GM20000 (cell line): ENCODE data around the gene NOTUM.
A peak's percentile ranks its signal among the peaks of the same experiment; 100 is the strongest.

ENCODE experiments used
- DNase-seq: peaks from one replicate; pipeline ENCODE4 v3.0.0; 2012; ENCODE audit warnings: low spot score
- CTCF ChIP-seq: IDR thresholded peaks from 2 replicates; pipeline ENCODE4 v1.5.1; 2012; ENCODE audit warnings: mild to moderate bottlenecking, control low read depth; ENCODE audit errors: extremely low read depth, missing control alignments

The NOTUM gene

GRCh38 chr17:81929253-81930141, 31.5 kb downstream of the NOTUM start:
- DNase-seq = no peak
- no peak for TF ChIP-seq CTCF

DNA sequence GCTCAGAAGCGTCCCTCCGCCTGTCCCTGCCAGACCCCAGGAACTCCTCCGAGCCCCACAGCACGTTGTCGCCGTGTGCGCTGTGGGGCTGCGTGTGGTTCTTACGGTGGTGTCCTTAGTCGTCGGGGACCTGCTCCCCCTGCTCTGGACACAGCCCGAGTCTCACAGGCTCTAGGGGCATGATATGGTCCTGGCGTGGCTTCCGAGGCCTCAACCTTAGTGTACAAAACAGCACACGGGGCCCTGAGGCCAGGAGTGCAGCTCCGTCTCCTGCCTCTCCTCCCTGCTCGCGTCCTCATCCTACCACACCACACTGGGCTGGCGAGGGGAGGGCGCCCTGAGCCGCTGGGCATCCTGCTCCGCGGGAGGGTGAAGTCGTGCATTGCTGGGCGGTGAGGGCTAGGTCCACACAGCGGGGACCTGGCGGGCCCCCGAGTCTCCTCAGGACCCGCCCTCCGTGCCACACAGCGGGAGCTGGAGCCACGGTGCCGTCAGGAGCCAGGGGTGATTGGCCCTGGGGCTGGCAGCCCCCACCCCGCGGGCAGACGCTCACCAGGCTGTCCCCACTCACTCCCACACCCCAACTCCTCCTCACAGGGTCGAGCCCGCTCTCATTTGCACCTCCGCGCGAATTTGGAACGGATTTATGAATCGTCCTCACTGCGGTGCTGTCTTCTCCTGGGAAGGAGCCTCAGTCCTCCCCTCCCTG, 32.3 kb downstream of the NOTUM start:
- DNase-seq = peak; percentile 55
- TF ChIP-seq CTCF = no peak

GRCh38 chr17:81927653-81928543, 33.1 kb downstream of the NOTUM start, which contains the start of gene MAFG:
MAFG (minus strand) TSS chr17:81927735; CDS start chr17:81923185, 4,550 bp downstream.
- peak; percentile 100 for DNase-seq
- peak; percentile 72 for TF ChIP-seq CTCF

DNA sequence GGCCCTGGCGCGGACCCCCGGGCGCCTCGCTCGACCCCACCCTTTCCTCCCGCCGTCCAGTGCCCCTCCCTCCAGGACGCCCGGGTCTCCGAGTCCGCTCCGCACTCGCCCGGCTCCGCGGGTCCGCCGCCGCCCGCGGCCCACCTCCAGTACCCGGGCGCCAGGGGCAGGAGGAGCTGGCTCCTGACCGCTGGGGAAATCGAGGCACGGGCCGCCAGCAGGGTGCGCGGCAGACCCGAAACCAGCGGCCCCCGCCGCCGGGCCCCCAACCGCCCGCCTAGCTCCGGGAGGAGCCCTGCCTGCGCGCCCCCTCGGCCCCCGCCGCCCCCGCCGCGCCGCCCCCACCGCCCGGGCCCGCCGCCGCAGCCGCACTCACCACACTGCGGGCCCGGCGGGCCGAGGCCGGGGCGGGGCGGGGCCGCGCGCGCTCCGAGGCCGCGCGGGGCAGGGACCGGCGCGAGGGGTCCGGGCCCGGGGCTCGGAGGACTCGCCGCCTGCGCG, 33.8 kb downstream of the NOTUM start:
- TF ChIP-seq CTCF = no peak
- DNase-seq = peak; percentile 64

- no peak for TF ChIP-seq CTCF
- peak; percentile 88 for DNase-seq
Measured at GRCh38 chr17:81926451-81927151, 34.4 kb downstream of the NOTUM start.

DNA sequence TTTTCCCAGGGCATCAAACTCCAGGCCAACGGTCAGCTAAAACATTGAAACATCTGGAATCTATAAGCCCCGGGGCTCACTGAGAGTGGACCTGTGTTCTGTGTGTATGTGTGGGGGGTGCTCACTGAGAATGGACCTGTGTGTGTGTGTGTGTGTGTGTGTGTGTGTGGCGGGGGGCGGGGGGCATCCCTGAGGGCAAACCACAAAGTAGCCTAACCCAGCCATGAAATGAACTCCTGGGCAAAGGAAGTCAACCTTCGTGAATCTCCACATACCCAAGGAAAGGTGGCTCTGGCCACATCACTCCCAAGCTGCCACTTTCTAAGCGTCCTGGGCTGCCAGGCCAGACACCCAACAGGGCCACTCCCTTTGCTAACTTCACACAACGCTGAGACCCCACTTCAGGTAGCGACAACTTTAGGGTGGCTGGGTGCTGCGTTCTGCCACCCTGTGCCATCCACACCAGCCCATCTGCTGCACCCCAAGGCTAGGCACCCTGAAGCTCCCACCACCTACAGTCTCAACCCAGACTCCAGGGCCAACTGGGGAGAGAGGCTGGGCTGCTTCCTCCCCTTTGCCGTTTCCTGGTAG, 35.0 kb downstream of the NOTUM start:
- DNase-seq = no peak

More for the DNA sequence above, 35.0 kb downstream of the NOTUM start:
- TF ChIP-seq CTCF = no peak
